Mucosa of gallbladder (tissue), 1 donor: Measurements from ENCODE around the gene LMO7. TPM values are rescaled to one million over a fixed set of nuclear protein-coding genes. Genes with fewer than 3 reads are reported as not detected.

Experiments used
- DNase-seq: peaks from one replicate; pipeline ENCODE4 v3.0.0-alpha.2; 2020; ENCODE audit warnings: low spot score
- total RNA-seq: library from RNA; stranded (reverse); gene quantifications from one replicate; pipeline ENCODE4 v1.2.1, GENCODE V29; 2021
- donor health status: DM: no; HTN: no; CAD: no.

Gene LMO7
- total RNA-seq, 1 donor from 2014 or later = 124 TPM

GRCh38 chr13:75889427-75889826 lies 253.3 kb downstream of the LMO7 start:
- no peak for DNase-seq

GRCh38 chr13:75895168-75895567 lies 259.0 kb downstream of the LMO7 start:
- DNase-seq = no peak

GRCh38 chr13:75896271-75896670 lies 260.1 kb downstream of the LMO7 start:
- DNase-seq = no peak

GRCh38 chr13:75897386-75897785 lies 261.3 kb downstream of the LMO7 start:
- DNase-seq = no peak

GRCh38 chr13:75901501-75901900 lies 265.4 kb downstream of the LMO7 start:
- DNase-seq = no peak

GRCh38 chr13:75902166-75903104 lies 266.3 kb downstream of the LMO7 start:
- no peak for DNase-seq

- no peak for DNase-seq
Observed at GRCh38 chr13:75904012-75904411, 267.9 kb downstream of the LMO7 start.

GRCh38 chr13:75906315-75906714 lies 270.2 kb downstream of the LMO7 start:
- no peak for DNase-seq

- no peak for DNase-seq
Observed at GRCh38 chr13:75907044-75907443, 270.9 kb downstream of the LMO7 start.

- DNase-seq = no peak
Observed at GRCh38 chr13:75908141-75908540, 272.0 kb downstream of the LMO7 start.

Other genes starting within 250 kb of the LMO7 start
- 36.6 TPM for gene TBC1D4, start 154.2 kb upstream of the LMO7 start, total RNA-seq
- gene COMMD6, start 98.5 kb upstream of the LMO7 start, total RNA-seq = 207 TPM
- 21.0 TPM for gene UCHL3, start 86.5 kb upstream of the LMO7 start, total RNA-seq